ENCODE results near the gene WIPF2.

Gene WIPF2, protein sequence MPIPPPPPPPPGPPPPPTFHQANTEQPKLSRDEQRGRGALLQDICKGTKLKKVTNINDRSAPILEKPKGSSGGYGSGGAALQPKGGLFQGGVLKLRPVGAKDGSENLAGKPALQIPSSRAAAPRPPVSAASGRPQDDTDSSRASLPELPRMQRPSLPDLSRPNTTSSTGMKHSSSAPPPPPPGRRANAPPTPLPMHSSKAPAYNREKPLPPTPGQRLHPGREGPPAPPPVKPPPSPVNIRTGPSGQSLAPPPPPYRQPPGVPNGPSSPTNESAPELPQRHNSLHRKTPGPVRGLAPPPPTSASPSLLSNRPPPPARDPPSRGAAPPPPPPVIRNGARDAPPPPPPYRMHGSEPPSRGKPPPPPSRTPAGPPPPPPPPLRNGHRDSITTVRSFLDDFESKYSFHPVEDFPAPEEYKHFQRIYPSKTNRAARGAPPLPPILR

DNA sequence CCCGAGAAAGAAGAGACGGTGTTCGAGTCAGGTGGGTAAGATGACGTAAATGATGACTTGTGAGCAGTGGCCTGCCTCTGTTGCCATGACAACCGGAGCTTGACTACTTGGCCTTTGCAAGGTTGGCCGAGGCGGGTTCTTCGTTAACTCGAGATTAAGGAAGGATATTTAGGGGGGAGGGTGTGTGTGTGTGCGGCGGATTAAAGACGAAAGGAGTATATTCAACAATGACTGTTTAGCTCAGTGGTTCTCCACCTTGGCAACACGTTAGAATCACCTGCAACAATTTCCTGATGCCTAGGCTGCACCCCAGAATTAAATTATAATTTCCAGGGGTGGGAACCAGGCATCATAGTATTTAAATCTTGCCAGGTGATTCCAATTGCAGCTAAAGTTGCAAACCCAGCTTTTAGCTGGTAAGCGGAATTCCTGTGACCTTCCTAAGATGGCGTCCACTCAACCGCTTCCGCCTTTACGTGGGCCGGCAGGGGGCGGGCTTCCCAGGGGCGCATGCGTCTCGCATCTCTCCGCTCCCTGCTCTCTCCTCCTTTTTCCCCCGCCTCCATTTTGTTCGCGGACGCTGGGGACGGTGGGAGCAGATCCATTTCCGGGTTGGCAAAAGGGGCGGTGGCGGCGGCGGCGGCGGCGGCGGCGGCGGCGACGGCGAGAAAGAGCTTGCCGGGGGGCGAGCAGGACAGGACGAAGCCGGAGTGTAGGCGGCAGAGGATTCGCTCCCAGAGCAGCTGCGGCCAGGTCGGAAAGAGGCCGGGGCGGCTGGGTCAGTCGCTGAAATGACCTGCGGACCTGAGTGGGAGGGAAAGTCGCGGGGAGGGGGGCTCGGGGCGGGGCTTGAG, at the start of gene WIPF2:
Gene WIPF2, plus strand, starts transcription at position 565 of the 854 bp plus-strand sequence. CDS start 37,156 bp downstream, outside the sequence.
- peak within 1 kb of the TSS; percentile 74 for H3K4me3 ChIP-seq (ENCODE audit: low read depth, low read length)
- TF ChIP-seq, protein P1, sequence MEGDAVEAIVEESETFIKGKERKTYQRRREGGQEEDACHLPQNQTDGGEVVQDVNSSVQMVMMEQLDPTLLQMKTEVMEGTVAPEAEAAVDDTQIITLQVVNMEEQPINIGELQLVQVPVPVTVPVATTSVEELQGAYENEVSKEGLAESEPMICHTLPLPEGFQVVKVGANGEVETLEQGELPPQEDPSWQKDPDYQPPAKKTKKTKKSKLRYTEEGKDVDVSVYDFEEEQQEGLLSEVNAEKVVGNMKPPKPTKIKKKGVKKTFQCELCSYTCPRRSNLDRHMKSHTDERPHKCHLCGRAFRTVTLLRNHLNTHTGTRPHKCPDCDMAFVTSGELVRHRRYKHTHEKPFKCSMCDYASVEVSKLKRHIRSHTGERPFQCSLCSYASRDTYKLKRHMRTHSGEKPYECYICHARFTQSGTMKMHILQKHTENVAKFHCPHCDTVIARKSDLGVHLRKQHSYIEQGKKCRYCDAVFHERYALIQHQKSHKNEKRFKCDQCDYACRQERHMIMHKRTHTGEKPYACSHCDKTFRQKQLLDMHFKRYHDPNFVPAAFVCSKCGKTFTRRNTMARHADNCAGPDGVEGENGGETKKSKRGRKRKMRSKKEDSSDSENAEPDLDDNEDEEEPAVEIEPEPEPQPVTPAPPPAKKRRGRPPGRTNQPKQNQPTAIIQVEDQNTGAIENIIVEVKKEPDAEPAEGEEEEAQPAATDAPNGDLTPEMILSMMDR (IDR thresholded peaks at IDR 0.05; ENCODE audit: low read depth, low read length), result peak; percentile 33
- TF ChIP-seq MYC (IDR thresholded peaks at IDR 0.05; ENCODE audit: low read depth, low read length), result no peak
- peak; percentile 41 for TF ChIP-seq POLR2A (IDR thresholded peaks at IDR 0.05; ENCODE audit: extremely low read depth, insufficient read length)
- TF ChIP-seq, protein P2, sequence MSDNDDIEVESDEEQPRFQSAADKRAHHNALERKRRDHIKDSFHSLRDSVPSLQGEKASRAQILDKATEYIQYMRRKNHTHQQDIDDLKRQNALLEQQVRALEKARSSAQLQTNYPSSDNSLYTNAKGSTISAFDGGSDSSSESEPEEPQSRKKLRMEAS (IDR thresholded peaks at IDR 0.05; ENCODE audit: low read depth, low read length), result peak; percentile 29; the same call in 1 of the 2 replicates
- DNase-seq (ENCODE audit: low read depth), result peak; percentile 98

DNA sequence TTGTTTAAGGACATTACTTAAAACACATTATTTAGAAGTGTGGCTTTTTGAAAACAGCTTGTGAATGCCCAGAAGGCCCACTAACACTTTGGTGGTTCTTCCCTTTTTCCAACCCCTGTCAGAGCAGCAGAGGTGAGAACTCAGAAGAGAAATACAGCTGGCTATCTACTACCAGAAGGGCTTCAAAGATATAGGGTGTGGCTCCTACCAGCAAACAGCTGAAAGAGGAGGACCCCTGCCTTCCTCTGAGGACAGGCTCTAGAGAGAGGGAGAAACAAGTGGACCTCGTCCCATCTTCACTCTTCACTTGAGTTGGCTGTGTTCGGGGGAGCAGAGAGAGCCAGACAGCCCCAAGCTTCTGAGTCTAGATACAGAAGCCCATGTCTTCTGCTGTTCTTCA, 48.8 kb upstream of the WIPF2 start:
- TF ChIP-seq MYC (IDR thresholded peaks at IDR 0.05; ENCODE audit: low read depth, low read length) (no peak), POLR2A (IDR thresholded peaks at IDR 0.05; ENCODE audit: extremely low read depth, insufficient read length) (no peak)
- TF ChIP-seq, protein P1 (IDR thresholded peaks at IDR 0.05; ENCODE audit: low read depth, low read length), result no peak
- TF ChIP-seq, protein P2 (IDR thresholded peaks at IDR 0.05; ENCODE audit: low read depth, low read length), result no peak
- no peak for DNase-seq (ENCODE audit: low read depth)
- H3K4me3 ChIP-seq (ENCODE audit: low read depth, low read length), result no peak overlapping the region

DNA sequence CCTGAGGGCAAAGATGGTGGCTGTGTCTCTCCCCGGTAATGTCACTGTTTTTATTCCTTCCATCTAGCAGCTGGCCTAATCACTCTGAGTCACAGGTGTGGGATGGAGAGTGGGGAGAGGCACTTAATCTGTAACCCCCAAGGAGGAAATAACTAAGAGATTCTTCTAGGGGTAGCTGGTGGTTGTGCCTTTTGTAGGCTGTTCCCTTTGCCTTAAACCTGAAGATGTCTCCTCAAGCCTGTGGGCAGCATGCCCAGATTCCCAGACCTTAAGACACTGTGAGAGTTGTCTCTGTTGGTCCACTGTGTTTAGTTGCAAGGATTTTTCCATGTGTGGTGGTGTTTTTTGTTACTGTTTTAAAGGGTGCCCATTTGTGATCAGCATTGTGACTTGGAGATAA, 47.4 kb upstream of the WIPF2 start:
- DNase-seq (ENCODE audit: low read depth), result no peak
- no peak overlapping the region for H3K4me3 ChIP-seq (ENCODE audit: low read depth, low read length)

DNA sequence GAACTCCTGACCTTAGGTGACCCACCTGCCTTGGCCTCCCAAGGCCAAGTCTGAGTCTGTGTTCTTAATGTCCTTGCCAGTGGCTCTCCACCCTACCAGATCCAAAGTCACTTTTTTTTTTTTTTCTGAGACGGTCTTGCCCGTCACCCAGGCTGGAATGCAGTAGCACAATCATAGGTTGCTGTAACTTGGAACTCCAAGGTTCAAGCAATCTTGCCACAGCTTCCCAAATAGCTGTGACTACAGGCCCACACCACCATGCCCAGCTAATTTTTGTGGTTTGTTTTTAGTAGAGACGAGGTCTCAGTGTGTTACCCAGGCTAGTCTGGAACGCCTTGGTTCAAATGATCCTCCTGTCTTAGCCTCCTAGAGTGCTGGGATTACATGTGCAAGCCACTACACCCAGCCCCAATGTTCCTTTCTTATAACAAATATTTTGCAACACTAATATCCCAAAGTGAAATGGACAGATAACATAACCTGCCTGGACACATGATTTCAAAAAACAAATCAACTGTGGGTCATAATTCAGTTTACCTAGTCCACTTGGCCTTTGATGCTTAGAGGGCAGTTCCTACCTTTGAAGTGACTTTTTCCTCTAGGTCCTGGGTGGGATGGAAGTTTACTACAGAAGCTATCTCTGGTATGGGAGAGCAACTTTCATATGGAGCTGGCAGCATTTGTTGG, 45.9 kb upstream of the WIPF2 start:
- no peak for DNase-seq (ENCODE audit: low read depth)
- no peak overlapping the region for H3K4me3 ChIP-seq (ENCODE audit: low read depth, low read length)
- TF ChIP-seq POLR2A (IDR thresholded peaks at IDR 0.05; ENCODE audit: extremely low read depth, insufficient read length), result no peak
- TF ChIP-seq, protein P1 (IDR thresholded peaks at IDR 0.05; ENCODE audit: low read depth, low read length), result no peak
- no peak for TF ChIP-seq MYC (IDR thresholded peaks at IDR 0.05; ENCODE audit: low read depth, low read length)

More for the DNA sequence above, 47.4 kb upstream of the WIPF2 start:
- TF ChIP-seq POLR2A (IDR thresholded peaks at IDR 0.05; ENCODE audit: extremely low read depth, insufficient read length) (no peak), MYC (IDR thresholded peaks at IDR 0.05; ENCODE audit: low read depth, low read length) (no peak)
- TF ChIP-seq, protein P2 (IDR thresholded peaks at IDR 0.05; ENCODE audit: low read depth, low read length), result no peak
- TF ChIP-seq, protein P1 (IDR thresholded peaks at IDR 0.05; ENCODE audit: low read depth, low read length), result no peak

DNA sequence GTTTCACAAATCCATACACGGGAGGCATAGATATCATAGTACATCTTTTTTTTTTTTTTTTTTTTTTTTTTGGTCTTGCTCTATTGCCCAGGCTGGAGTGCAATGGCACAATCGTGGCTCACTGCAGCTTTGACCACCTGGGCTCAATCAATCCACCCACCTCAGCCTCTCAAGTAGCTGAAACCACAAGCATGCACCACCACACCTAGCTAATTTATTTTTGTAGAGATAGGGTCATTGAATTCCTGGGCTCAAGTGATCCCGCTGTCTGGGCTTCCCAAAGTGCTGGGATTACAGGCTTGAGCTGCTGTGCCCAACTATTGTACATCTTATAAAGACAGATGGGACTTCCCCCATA, 45.3 kb upstream of the WIPF2 start:
- TF ChIP-seq, protein P2 (IDR thresholded peaks at IDR 0.05; ENCODE audit: low read depth, low read length), result no peak
- TF ChIP-seq, protein P1 (IDR thresholded peaks at IDR 0.05; ENCODE audit: low read depth, low read length), result no peak
- no peak for TF ChIP-seq MYC (IDR thresholded peaks at IDR 0.05; ENCODE audit: low read depth, low read length)
- TF ChIP-seq POLR2A (IDR thresholded peaks at IDR 0.05; ENCODE audit: extremely low read depth, insufficient read length), result no peak
- no peak overlapping the region for H3K4me3 ChIP-seq (ENCODE audit: low read depth, low read length)
- no peak for DNase-seq (ENCODE audit: low read depth)

All from NB4 (cell line).